GM21360 (cell line): ENCODE measurements around the gene IRAK3.

Experiments used
- ATAC-seq: cut with Tn5 transposase; IDR thresholded peaks from one replicate; pipeline ENCODE4 v1.9.1; 2021; ENCODE audit warnings: mild to moderate bottlenecking, moderate library complexity; ENCODE audit not compliant: unreplicated experiment

IRAK3 gene

GRCh38 chr12:66188584-66189485 lies at the start of gene IRAK3:
Gene IRAK3, plus strand, starts transcription at chr12:66189214. Its CDS starts 86 bp downstream, at chr12:66189300.
- peak; percentile 61 for ATAC-seq

- ATAC-seq, result no peak
Measured at GRCh38 chr12:66139328-66139727, 49.7 kb upstream of the IRAK3 start.

- no peak for ATAC-seq
Measured at GRCh38 chr12:66140731-66141130, 48.3 kb upstream of the IRAK3 start.

- ATAC-seq, result no peak
Measured at GRCh38 chr12:66141299-66141698, 47.7 kb upstream of the IRAK3 start.

GRCh38 chr12:66142826-66143225 lies 46.2 kb upstream of the IRAK3 start:
- ATAC-seq, result no peak

- ATAC-seq, result no peak
Measured at GRCh38 chr12:66143868-66144267, 45.1 kb upstream of the IRAK3 start.

GRCh38 chr12:66144791-66145754 lies 43.9 kb upstream of the IRAK3 start:
- no peak for ATAC-seq

- no peak for ATAC-seq
Measured at GRCh38 chr12:66149702-66150398, 39.2 kb upstream of the IRAK3 start.

GRCh38 chr12:66152732-66153131 lies 36.3 kb upstream of the IRAK3 start:
- ATAC-seq, result no peak

GRCh38 chr12:66154776-66155175 lies 34.2 kb upstream of the IRAK3 start:
- ATAC-seq, result no peak

GRCh38 chr12:66156654-66157053 lies 32.4 kb upstream of the IRAK3 start:
- no peak for ATAC-seq

GRCh38 chr12:66159123-66159522 lies 29.9 kb upstream of the IRAK3 start:
- ATAC-seq, result no peak

GRCh38 chr12:66160704-66161103 lies 28.3 kb upstream of the IRAK3 start:
- no peak for ATAC-seq

- ATAC-seq, result no peak
Measured at GRCh38 chr12:66162701-66163100, 26.3 kb upstream of the IRAK3 start.

GRCh38 chr12:66163289-66163688 lies 25.7 kb upstream of the IRAK3 start:
- ATAC-seq, result no peak

GRCh38 chr12:66164349-66164821 lies 24.6 kb upstream of the IRAK3 start:
- ATAC-seq, result no peak

GRCh38 chr12:66165141-66165540 lies 23.9 kb upstream of the IRAK3 start:
- ATAC-seq, result no peak

- ATAC-seq, result no peak
Measured at GRCh38 chr12:66166561-66166960, 22.5 kb upstream of the IRAK3 start.

GRCh38 chr12:66168410-66168809 lies 20.6 kb upstream of the IRAK3 start:
- no peak for ATAC-seq

GRCh38 chr12:66169221-66170170 lies 19.5 kb upstream of the IRAK3 start, which contains the start of gene TMBIM4:
Gene TMBIM4, minus strand, starts transcription at chr12:66169996. Its CDS starts 45 bp downstream, at chr12:66169951.
- peak; percentile 94 for ATAC-seq
